ENCODE measurements around the gene ZDHHC15. TPM values are rescaled to one million over a fixed set of nuclear protein-coding genes. Genes with fewer than 3 reads are reported as not detected.
A peak's percentile ranks its signal among the peaks of the same experiment; 100 is the strongest.

The ZDHHC15 gene
- total and polyA plus RNA-seq, 2 of the 8 experiments (the other 6 are each of a cell fraction or from before 2014, with no cell fraction given), result 1.7 to 3.5 TPM

GRCh38 chrX:75522565-75523431, at the start of gene ZDHHC15 (continued):
- TF ChIP-seq SP2 (IDR thresholded peaks at IDR 0.05; ENCODE audit: low read length) (no peak), SAP30 (IDR thresholded peaks at IDR 0.05; ENCODE audit: insufficient read depth, insufficient replicate concordance, low read length) (no peak), SRF (IDR thresholded peaks at IDR 0.05; ENCODE audit: low read depth, low read length) (peak; percentile 74), CEBPB (IDR thresholded peaks at IDR 0.05; ENCODE audit: low read depth, low read length) (no peak), NANOG (IDR thresholded peaks at IDR 0.05; ENCODE audit: insufficient read depth, low read depth, low read length, poor library complexity, severe bottlenecking) (no peak), TBP (IDR thresholded peaks at IDR 0.05; ENCODE audit: low read depth, low read length) (no peak), PHF8 (conservative IDR thresholded peaks at IDR 0.05; ENCODE audit: low read depth, low read length) (peak; percentile 39; the same call in 1 of the 2 replicates), HDAC6 (IDR thresholded peaks at IDR 0.05; ENCODE audit: low read depth, low read length) (no peak), TCF12 (IDR thresholded peaks at IDR 0.05; ENCODE audit: low read depth, low read length) (no peak), USF2 (IDR thresholded peaks at IDR 0.05; ENCODE audit: low read length) (no peak), CHD2 (IDR thresholded peaks at IDR 0.05; ENCODE audit: low read length) (no peak), NRF1 (IDR thresholded peaks at IDR 0.05; ENCODE audit: low read depth, low read length) (no peak), ATF3 (IDR thresholded peaks at IDR 0.05; ENCODE audit: insufficient read depth, low read depth, low read length) (no peak), SP1 (IDR thresholded peaks at IDR 0.05; ENCODE audit: low read depth, low read length) (no peak), ZNF274 (IDR thresholded peaks at IDR 0.05; ENCODE audit: borderline replicate concordance, extremely low read depth, low read length) (no peak)

Data from H1 (cell line).